ENCODE data around the gene MEIOSIN.
"Not testable (repeated sequence)": the region's sequence is repeated elsewhere in the genome, so short reads cannot be mapped to it uniquely, and the experiment has no call there.

MEIOSIN gene

GRCh38 chr19:45733160-45733810, at the start of gene MEIOSIN:
Gene MEIOSIN (plus strand): TSS chr19:45733439. CDS start chr19:45735377, 1,938 bp downstream.
- DNase-seq (ENCODE audit: low read depth) = no peak

DNA sequence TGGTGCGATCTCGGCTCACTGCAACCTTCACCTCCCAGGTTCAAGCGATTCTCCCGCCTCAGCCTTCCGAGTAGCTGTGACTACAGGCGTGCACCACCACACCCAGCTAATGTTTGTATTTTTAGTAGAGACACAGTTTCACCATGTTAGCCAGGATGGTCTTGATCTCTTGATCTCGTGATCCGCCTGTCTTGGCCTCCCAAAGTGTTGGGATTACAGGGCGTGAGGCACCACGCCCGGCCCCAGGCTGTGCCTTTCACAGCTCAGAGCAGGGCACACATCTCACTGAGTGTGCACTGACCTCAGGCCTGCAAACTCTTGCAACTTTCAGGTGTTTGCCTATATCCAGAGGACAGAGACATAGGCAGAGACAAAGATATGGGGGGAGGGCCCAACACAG, 48.2 kb upstream of the MEIOSIN start:
- not testable (repeated sequence) for DNase-seq (ENCODE audit: low read depth)

DNA sequence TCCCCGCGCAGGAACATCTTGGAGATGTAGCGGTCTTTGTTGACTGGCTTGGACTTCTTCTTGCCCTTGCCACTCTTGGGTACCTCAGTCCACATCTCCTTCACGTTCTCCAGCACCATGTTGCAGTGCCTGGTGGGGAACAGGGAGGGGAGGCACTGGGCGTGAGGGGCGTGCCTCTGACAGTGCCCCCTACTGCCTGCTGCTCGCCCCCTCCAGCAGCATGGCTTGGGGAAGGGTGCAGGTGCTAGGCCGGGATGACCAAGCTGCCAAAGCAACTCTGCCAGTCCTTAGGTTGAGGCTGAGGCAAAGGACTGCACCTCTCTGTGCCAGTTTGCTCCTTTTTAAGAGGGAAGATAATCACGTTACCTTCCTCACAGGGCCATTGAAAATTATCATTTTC, 45.6 kb upstream of the MEIOSIN start:
- no peak for DNase-seq (ENCODE audit: low read depth)

DNA sequence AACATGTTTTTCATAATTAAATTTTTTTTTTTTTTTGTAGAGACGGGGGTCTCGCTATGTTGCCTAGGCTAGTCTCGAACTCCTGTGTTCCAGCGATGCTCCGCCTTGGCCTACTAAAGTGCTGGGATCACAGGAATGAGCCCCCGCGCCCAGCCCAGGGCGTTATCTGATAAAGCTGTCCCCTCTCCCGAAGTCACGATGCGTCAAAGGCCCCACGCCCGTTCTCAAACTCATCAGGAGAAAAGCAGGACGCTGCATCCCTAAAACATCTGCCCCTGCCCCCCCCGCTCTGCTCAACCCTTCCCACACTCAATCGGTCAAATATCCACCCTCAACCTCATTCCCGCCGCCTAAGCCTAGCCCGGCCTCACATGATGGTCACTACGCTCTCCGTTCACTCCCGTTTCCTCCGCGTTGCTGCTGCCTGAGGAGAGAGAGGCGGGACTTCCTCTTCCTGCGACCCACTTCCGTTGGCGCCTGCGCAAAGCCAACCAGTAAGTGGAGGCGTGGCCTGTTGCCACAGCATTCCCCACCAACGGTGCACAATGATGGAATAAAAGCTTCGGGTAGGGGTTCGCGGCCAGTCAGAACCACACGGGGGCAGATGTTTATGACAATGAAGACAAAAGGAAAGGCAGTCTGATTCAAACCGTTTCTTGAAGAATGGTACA, 41.6 kb upstream of the MEIOSIN start, which contains the start of gene SNRPD2:
TSS of gene SNRPD2 (minus strand) at position 438 of the 671 bp plus-strand sequence. CDS start at position 373, 65 bp downstream.
- peak; percentile 88 for DNase-seq (ENCODE audit: low read depth)

- DNase-seq (ENCODE audit: low read depth) = peak; percentile 93
These were observed 40.8 kb upstream of the MEIOSIN start, which contains the start of gene QPCTL for GRCh38 chr19:45692187-45693105. Gene QPCTL (plus strand): TSS chr19:45692666. CDS start chr19:45692704, 38 bp downstream.

DNA sequence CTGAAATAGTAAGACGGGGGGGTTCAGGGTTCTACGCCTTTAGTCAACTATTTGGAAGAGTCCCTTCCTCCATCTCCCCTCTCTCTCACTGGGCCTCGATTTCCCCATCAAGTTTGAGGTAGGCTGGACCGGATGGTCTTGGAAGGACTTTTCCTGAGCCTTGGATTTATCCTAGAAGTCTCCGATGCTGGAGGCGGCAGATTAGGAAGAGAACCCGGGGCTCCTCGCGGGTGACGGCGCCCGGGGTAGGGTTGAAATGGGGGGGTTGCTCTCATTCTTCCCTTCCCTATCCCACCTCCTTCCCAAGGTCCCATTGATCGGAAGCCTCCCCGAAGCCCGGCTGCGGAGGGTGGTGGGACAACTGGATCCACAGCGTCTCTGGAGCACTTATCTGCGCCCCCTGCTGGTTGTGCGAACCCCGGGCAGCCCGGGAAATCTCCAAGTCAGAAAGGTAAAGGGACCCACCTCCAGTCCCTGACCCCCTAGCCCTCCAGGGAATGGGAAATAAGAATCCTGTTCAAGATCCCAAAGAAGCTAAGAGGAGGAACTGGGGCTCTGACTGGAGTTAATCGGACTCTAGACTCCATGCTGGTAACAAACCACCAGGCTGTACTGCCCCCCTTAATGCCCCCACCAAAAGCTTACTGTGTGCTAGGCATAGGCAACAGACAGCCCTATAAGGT, 40.0 kb upstream of the MEIOSIN start:
- peak; percentile 56 for DNase-seq (ENCODE audit: low read depth)

GRCh38 chr19:45701676-45702075, 31.6 kb upstream of the MEIOSIN start:
- DNase-seq (ENCODE audit: low read depth) = no peak

DNA sequence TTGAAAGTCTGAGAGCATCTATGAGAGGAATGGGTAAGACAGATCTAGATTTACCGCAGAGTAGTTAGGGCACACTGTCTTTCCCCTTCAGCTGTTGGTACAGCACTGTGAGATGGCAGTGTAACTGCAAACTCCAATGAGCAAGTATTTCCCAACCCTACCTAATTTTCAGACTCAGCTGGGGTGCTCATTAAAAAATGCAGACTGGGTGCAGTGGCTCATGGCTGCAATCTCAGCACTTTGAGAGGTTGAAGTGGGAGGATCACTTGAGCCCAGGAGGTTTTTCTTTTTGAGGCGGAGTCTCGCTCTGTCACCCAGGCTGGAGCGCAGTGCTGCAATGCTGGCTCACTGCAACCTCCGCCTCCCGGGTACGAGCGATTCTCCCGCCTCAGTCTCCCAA, 28.1 kb upstream of the MEIOSIN start:
- no peak for DNase-seq (ENCODE audit: low read depth)

GRCh38 chr19:45705710-45706415, 27.4 kb upstream of the MEIOSIN start:
- DNase-seq (ENCODE audit: low read depth) = no peak

DNA sequence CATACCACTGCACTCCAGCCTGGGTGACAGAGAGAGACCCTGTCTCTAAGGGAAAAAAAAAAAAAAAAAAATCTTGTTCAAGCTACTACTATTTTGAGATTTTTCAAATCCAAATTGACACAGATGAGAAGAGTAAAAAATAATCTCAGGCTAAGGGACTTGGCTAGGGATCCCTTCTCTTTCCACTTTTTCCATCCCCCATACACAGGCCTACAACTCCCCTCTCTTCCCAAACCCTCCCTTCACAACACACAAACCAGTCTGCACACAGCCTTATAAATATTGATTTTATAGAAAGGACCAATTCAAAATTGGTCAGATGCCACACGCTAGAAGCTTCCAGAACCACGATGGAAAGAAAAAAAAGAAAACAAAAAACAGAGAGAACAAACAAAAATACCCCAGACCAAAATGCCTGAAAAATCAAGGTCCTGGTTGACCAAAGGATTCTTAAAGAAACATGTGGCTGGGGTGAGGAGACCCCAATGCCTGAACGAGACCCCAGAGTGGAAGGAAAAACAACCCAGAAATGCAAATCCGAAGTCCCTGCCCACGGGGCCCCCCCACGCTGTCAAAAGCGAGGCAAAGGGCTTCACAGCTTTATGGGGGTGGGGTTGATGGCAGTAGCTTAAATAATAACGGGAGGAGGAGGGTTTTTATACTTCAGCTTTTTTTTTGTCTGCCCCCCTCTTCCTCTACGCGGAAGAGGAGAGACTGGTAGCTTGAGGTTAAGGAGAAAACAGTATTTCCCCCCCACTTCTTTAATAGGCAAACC, 22.7 kb upstream of the MEIOSIN start:
- no peak for DNase-seq (ENCODE audit: low read depth)

DNA sequence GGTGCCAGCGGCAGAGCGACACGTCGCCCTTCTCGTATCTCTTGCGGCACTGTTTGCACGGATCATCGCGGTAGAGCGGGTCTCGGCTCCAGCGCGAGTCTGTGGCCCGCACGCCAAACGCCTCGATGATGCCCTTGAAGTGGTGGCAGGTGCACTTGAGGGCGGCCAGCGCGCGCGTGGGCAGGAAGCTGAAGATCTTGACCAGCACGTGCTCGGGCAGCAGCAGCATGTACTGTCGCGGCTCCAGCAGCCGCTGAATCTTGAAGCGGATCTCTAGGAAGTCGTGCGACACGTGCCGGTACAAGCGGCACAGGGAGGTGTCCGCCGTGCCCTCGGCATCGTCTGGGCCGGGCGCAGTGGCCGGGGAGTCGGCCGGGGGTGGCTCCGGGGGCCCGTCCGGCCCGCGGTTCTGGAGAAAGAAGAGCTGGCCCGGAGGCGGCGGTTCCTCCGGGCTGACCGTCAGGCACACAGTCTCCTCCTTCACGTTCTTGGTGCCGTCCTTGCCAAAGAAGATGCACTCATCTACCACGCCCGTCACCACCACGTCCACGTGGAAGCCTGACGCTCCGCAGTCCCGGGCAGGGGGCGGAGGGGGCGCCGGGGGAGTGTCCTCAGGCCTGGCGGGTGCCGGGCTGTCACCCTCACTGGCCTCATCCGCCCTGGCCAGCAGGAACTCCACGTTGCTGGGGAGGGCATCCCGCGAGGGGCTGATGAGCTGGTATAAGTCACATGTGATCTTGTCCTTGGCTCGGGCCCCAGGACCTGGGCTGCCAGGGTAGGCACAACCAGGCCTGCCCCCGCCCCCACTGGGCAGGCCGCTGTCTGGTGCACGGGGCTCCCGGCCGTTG, 21.2 kb upstream of the MEIOSIN start:
- no peak for DNase-seq (ENCODE audit: low read depth)

GRCh38 chr19:45712699-45713067, 20.6 kb upstream of the MEIOSIN start:
- no peak for DNase-seq (ENCODE audit: low read depth)

DNA sequence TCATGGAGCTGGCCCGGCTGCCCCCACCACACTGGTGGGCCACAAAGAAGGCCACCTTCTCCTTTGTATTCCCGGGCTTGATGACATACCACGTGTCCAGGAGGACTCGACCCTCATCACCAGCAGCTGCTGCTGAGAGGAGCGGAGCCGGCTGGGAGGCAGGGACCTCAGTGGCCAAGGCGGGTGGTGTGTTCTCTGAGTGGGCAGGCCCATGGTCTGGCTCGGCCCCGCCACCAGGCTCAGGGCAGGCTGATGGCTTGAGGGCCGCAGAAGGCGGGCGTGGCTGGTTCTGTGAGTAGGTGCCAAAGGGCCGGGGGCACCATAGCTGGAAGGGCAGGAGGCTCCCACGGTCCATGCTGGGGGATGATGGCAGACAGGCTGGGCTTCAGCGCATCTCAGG, 20.1 kb upstream of the MEIOSIN start:
- no peak for DNase-seq (ENCODE audit: low read depth)

DNA sequence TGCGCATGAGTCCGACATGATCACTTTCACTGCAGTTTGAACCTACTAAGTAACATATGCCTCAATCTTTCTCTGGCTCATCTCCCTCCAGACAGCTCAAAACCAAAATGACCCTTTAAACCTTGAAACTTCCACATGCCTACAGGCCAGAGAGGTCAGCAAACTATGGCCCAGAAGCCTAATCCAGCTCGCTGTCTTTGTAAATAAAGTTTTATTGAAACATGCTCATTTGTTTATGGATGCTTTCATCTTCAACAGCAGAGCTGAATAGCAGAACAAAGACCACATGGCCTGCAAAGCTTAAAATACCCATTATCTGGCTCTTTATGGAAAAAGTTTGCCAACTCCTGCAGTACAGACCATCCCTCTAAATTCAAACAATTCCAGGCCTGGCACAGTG, 18.1 kb upstream of the MEIOSIN start:
- no peak for DNase-seq (ENCODE audit: low read depth)

GRCh38 chr19:45716359-45717130, 16.7 kb upstream of the MEIOSIN start:
- DNase-seq (ENCODE audit: low read depth) = no peak

GRCh38 chr19:45717131-45717982, 15.9 kb upstream of the MEIOSIN start:
- DNase-seq (ENCODE audit: low read depth) = peak; percentile 96

GRCh38 chr19:45717983-45718650, 15.1 kb upstream of the MEIOSIN start:
- DNase-seq (ENCODE audit: low read depth) = no peak
